GM21447 (cell line): ENCODE results near the gene HSD17B7.

Source experiments
- ATAC-seq: cut with Tn5 transposase; IDR thresholded peaks from one replicate; pipeline ENCODE4 v1.9.1; 2021; ENCODE audit not compliant: unreplicated experiment

The HSD17B7 gene

DNA sequence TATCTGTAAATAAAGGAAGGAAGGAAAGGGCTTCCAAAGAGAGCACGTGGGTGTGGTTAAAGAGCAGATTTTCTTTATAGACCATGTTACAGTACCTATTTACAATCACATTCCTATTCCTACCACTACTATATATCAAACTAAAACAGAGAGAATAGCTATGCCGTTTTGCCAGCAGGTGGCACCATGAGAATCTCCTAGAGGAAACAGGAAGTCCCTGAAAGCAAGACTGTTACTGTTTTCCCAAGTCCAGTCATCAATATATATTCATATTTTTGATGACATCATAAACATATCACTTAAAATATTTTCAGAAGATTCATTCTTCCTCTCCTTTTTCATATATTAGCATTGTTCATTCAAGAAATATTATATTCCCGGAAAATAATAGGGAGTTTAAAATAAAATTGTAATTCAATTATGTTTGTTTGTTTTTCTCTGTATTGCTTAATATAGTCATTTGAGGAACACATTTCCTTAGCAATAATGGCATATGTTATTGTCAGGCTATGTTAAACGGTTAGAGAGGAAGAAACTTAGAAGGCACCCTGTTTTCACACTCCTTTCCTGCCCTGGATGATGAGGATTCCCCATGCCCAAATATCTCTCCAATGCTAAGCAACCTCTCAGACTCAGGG lies 63.9 kb downstream of the HSD17B7 start:
- peak; percentile 87 for ATAC-seq

DNA sequence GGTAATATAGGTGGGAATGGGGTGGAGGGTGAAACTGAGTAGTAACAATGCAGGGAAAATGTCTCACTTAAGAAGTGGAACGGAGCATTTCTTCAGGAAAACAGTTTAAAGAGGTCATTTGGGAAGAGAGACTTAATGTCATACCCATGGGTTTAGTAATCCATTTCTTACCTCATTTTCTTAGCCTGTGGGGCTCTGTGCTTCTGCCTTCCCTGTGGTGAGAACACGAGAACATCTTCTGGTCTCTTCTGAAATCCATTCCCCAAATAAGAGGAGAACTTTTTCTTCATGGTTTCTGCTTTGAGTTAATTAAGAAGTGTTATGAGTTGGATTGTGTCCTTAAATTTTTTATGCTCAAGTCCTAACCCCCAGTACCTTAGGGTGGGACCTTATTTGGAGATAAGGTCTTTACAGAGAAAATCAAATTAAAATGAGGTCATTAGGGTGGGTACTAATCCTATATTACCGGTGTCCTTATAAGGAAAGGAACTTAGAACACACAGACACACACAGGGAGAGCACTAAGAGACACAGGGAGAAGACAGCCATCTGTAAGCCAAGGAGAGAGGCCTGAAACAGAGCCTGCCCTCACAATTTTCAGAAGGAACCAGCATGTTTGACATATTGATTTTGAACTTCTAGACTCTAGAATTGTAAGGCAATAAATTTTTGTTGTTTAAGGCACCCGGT lies 65.1 kb downstream of the HSD17B7 start:
- no peak for ATAC-seq

DNA sequence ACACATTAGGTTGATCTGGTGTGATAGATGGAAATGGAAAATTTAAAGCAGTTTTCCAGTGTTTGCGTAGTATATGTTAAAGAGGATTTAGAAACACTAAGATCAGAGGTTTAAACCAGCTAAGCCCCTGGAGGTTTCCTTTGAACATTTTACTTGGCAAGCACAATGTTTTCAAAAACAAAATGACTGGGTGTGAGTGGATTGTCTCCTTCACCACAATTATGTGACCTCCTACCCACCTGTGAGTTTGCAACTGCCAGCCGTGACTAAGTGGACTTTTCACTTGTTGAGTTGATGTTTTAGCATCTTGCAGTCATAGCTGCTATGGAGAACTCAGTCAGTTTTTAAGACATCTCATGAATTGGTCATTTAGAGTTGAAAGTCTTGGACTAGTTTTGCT lies 65.8 kb downstream of the HSD17B7 start:
- ATAC-seq = no peak

DNA sequence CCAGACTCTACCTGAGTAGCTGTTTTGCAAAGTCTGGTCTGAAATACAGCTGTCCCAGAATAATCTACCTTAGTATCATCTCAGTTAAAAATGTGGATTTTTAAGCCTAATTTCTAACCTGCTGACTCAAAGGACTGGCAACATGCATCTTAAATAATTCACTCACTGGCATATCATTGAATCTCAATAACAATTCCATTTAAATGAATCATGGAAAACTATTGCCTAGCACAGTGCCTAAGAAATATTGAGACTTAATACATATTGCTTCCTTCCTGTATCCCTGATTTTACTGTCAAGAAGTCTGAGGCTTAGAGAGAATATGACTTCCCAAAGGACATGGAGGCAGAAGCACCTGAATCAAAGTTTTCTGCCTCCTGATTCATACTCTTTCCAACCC lies 67.3 kb downstream of the HSD17B7 start:
- no peak for ATAC-seq

DNA sequence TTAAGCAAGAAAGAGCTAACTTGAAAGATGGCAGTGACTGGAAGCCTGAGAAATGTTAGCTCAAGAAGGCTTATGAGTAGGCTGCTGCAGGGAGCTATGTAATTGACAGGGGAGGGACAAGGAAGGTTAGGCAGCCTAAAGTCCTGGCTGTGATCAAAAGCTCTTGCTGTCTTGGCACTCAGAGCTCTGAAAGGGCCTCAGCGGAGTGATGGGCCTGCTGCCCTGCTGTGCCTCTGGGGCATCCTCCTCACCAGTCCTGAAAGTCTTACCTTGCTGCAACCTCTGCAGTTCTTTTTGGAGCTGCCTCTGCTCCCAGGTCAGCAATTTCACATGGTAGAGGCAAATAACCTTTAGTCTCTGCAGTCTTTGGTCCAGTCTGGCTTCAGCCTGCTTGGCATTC lies 68.7 kb downstream of the HSD17B7 start:
- ATAC-seq = no peak

DNA sequence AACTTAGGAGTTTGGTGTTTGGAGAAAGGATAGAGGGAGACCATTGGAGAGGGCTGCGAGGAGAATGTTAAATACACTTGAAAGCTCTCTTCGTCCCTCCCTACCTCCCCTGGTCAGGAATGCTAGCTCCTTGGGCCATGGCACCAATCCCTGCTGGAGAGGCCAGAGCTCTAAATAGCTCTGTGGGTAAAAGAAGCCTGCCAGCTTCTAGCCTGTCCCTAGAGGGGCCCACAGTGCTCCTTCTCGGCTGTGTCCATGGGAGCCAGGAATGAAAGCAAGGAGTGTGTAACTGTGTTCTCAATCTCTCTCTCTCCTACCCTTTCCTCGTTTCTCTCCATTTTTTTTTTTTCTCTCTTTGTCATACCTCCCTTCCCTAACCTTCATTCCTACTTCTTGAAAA lies 70.6 kb downstream of the HSD17B7 start, which contains the start of gene CCDC190:
CCDC190 (minus strand) TSS at position 75 of the 400 bp plus-strand sequence. CDS start 1,529 bp downstream, outside the sequence.
- no peak for ATAC-seq

DNA sequence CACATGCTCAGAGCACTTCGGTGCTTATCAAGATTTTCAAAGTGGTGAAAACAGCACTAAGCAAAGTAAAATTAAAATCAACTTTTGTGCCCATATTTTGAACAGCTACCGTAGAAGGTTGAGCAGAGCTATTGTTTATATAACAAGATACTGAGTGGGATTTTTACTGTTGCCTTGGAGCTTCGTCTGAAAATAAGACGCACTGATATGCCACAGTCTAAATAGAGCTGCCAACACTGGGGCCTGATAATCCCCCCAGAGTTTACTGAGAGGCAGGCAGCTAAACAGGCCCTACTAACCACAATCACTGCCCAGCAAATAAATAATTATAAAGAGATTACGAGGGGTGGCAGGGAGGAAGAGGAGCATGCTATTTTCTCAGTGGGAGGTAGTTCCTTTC lies 71.1 kb downstream of the HSD17B7 start:
- no peak for ATAC-seq
